UCSD-AML1 (cell line): ENCODE measurements around the gene EPHA3.

ENCODE experiments used
- DNase-seq: peaks from one replicate; lab custom pipeline; 2025; ENCODE audit not compliant: unreplicated experiment; lab: John Stamatoyannopoulos, UW

Gene EPHA3

GRCh38 chr3:89223188-89223587, 115.8 kb downstream of the EPHA3 start:
- no peak for DNase-seq

- DNase-seq = no peak
These were observed 119.8 kb downstream of the EPHA3 start for GRCh38 chr3:89227218-89227617.

GRCh38 chr3:89227634-89228033, 120.2 kb downstream of the EPHA3 start:
- no peak for DNase-seq

- DNase-seq = no peak
These were observed 124.7 kb downstream of the EPHA3 start for GRCh38 chr3:89232155-89232554.

GRCh38 chr3:89234620-89235019, 127.2 kb downstream of the EPHA3 start:
- DNase-seq = no peak

- no peak for DNase-seq
These were observed 131.4 kb downstream of the EPHA3 start for GRCh38 chr3:89238846-89239245.

GRCh38 chr3:89239774-89240173, 132.4 kb downstream of the EPHA3 start:
- DNase-seq = no peak

- no peak for DNase-seq
These were observed 138.2 kb downstream of the EPHA3 start for GRCh38 chr3:89245612-89246011.

- no peak for DNase-seq
These were observed 138.9 kb downstream of the EPHA3 start for GRCh38 chr3:89246326-89246725.

- DNase-seq = no peak
These were observed 143.3 kb downstream of the EPHA3 start for GRCh38 chr3:89250742-89251141.

- no peak for DNase-seq
These were observed 144.6 kb downstream of the EPHA3 start for GRCh38 chr3:89252016-89252415.

GRCh38 chr3:89252860-89253259, 145.4 kb downstream of the EPHA3 start:
- no peak for DNase-seq

GRCh38 chr3:89256395-89256794, 149.0 kb downstream of the EPHA3 start:
- DNase-seq = no peak

- DNase-seq = no peak
These were observed 149.5 kb downstream of the EPHA3 start for GRCh38 chr3:89256882-89257281.

GRCh38 chr3:89260721-89261120, 153.3 kb downstream of the EPHA3 start:
- DNase-seq = no peak

- DNase-seq = no peak
These were observed 154.3 kb downstream of the EPHA3 start for GRCh38 chr3:89261673-89262072.

- DNase-seq = no peak
These were observed 155.0 kb downstream of the EPHA3 start for GRCh38 chr3:89262309-89262929.

GRCh38 chr3:89264037-89264560, 156.7 kb downstream of the EPHA3 start:
- DNase-seq = no peak

GRCh38 chr3:89266074-89266473, 158.7 kb downstream of the EPHA3 start:
- DNase-seq = no peak

- no peak for DNase-seq
These were observed 160.6 kb downstream of the EPHA3 start for GRCh38 chr3:89268059-89268458.

- DNase-seq = no peak
These were observed 162.8 kb downstream of the EPHA3 start for GRCh38 chr3:89270201-89270600.

- DNase-seq = no peak
These were observed 167.6 kb downstream of the EPHA3 start for GRCh38 chr3:89275001-89275400.

GRCh38 chr3:89276116-89276515, 168.7 kb downstream of the EPHA3 start:
- DNase-seq = no peak
